AG10803 (cell line): Measurements from ENCODE around the gene AFAP1L1.
A peak's percentile ranks its signal among the peaks of the same experiment; 100 is the strongest.

Source experiments
- DNase-seq: peaks from one replicate; pipeline ENCODE4 v3.0.0; 2010; ENCODE audit warnings: low read depth
- H3K4me3 ChIP-seq: 2 replicates; pipeline ENCODE4 v1.5.1; 2011; ENCODE audit warnings: mild to moderate bottlenecking, low read length, control low read depth
- CTCF ChIP-seq: conservative IDR thresholded peaks from 2 replicates; pipeline ENCODE4 v1.5.1; 2011; ENCODE audit warnings: mild to moderate bottlenecking, low read length, control low read depth, inconsistent platforms

AFAP1L1 gene

GRCh38 chr5:149367972-149368645, 96.5 kb downstream of the AFAP1L1 start:
- TF ChIP-seq CTCF, result no peak
- no peak for DNase-seq
- no peak overlapping the region for H3K4me3 ChIP-seq

- no peak overlapping the region for H3K4me3 ChIP-seq
- TF ChIP-seq CTCF, result no peak
- no peak for DNase-seq
These were observed 99.2 kb downstream of the AFAP1L1 start for GRCh38 chr5:149370878-149371277.

- DNase-seq, result peak; percentile 40
- TF ChIP-seq CTCF, result peak; percentile 80
- no peak overlapping the region for H3K4me3 ChIP-seq
These were observed 99.8 kb downstream of the AFAP1L1 start for GRCh38 chr5:149371296-149371962.

- no peak overlapping the region for H3K4me3 ChIP-seq
- no peak for TF ChIP-seq CTCF
- peak; percentile 36 for DNase-seq
These were observed 100.6 kb downstream of the AFAP1L1 start for GRCh38 chr5:149372076-149372795.

- no peak for DNase-seq
- no peak for TF ChIP-seq CTCF
- no peak overlapping the region for H3K4me3 ChIP-seq
These were observed 101.3 kb downstream of the AFAP1L1 start for GRCh38 chr5:149372932-149373331.

GRCh38 chr5:149374303-149374702, 102.6 kb downstream of the AFAP1L1 start:
- H3K4me3 ChIP-seq, result no peak overlapping the region
- TF ChIP-seq CTCF, result no peak
- no peak for DNase-seq
